Liver (tissue), 9 donors: ENCODE results near the gene SLC17A9. TPM values are rescaled to one million over a fixed set of nuclear protein-coding genes. Genes with fewer than 3 reads are reported as not detected.

ENCODE experiments used
- DNase-seq: peaks from one replicate; pipeline ENCODE4 v3.0.0-alpha.2; 2017; ENCODE audit warnings: low spot score
- H3K27ac ChIP-seq, 2 donors: one replicate each; pipeline ENCODE4 v1.7.0; 2013; ENCODE audit warnings: inconsistent platforms in 2 of 2, low read length in 2 of 2, control low read depth in 1 of 2, low read depth in 1 of 2, mild to moderate bottlenecking in 1 of 2
- H3K27me3 ChIP-seq, 4 donors: one replicate each; pipeline versions ENCODE4 v1.6.1 to v1.7.0; 2013; ENCODE audit warnings: low read length in 3 of 4, inconsistent platforms in 1 of 4, mild to moderate bottlenecking in 1 of 4, moderate library complexity in 1 of 4; ENCODE audit not compliant: control insufficient read depth in 4 of 4, insufficient read depth in 4 of 4
- H3K36me3 ChIP-seq, 4 donors: one replicate each; pipeline versions ENCODE4 v1.6.1 to v1.7.0; 2013; ENCODE audit warnings: low read length in 3 of 4, mild to moderate bottlenecking in 3 of 4, low read depth in 1 of 4, moderate library complexity in 1 of 4; ENCODE audit not compliant: control insufficient read depth in 4 of 4, insufficient read depth in 3 of 4
- H3K4me1 ChIP-seq, 4 donors: one replicate each; pipeline versions ENCODE4 v1.6.1 to v1.7.0; 2013; ENCODE audit warnings: low read length in 3 of 4, mild to moderate bottlenecking in 3 of 4, moderate library complexity in 1 of 4; ENCODE audit not compliant: control insufficient read depth in 4 of 4, insufficient read depth in 4 of 4
- H3K4me3 ChIP-seq, 3 donors: one replicate each; pipeline versions ENCODE4 v1.6.1 to v1.7.0; 2013; ENCODE audit warnings: low read length in 3 of 3, control low read depth in 1 of 3, low read depth in 1 of 3, mild to moderate bottlenecking in 1 of 3
- H3K9ac ChIP-seq, 2 donors: one replicate each; pipeline ENCODE4 v1.7.0; 2013; ENCODE audit warnings: low read length in 2 of 2, mild to moderate bottlenecking in 2 of 2, moderate library complexity in 2 of 2, control low read depth in 1 of 2, low read depth in 1 of 2
- H3K9me3 ChIP-seq, 4 donors: one replicate each; pipeline versions ENCODE4 v1.6.1 to v1.7.0; 2013; ENCODE audit warnings: low read length in 3 of 4; ENCODE audit not compliant: control insufficient read depth in 4 of 4
- ATF3 ChIP-seq: IDR thresholded peaks from 2 replicates; pipeline ENCODE4 v1.6.1; 2016; ENCODE audit warnings: antibody characterized with exemption
- CTCF ChIP-seq: fragments of 150-350 bp; IDR thresholded peaks from 2 replicates; pipeline ENCODE4 v1.5.1; 2017; ENCODE audit warnings: improper control_type of control experiment, low read depth, low read length; ENCODE audit not compliant: missing input control
- EGR1 ChIP-seq, 2 donors: IDR thresholded peaks; 2 replicates each; pipeline ENCODE4 v1.6.1; 2016 to 2018; ENCODE audit warnings: antibody characterized with exemption in 2 of 2, low read depth in 2 of 2
- FOXA1 ChIP-seq: IDR thresholded peaks from 2 replicates; pipeline ENCODE4 v1.6.1; 2016; ENCODE audit warnings: antibody characterized with exemption
- FOXA2 ChIP-seq: IDR thresholded peaks from 2 replicates; pipeline ENCODE4 v1.6.1; 2016; ENCODE audit warnings: antibody characterized with exemption
- GABPA ChIP-seq, 2 donors: IDR thresholded peaks in 1 of 2; conservative IDR thresholded peaks in 1 of 2; 2 replicates each; pipeline ENCODE4 v1.6.1; 2016; ENCODE audit warnings: antibody characterized with exemption in 2 of 2, mild to moderate bottlenecking in 1 of 2, moderate library complexity in 1 of 2
- HNF4A ChIP-seq, 2 donors: conservative IDR thresholded peaks; 2 replicates each; pipeline ENCODE4 v1.6.1; 2016; ENCODE audit warnings: antibody characterized with exemption in 2 of 2, mild to moderate bottlenecking in 2 of 2
- HNF4G ChIP-seq: IDR thresholded peaks from 2 replicates; pipeline ENCODE4 v1.6.1; 2016; ENCODE audit warnings: antibody characterized with exemption
- JUND ChIP-seq, 2 donors: IDR thresholded peaks; 2 replicates each; pipeline ENCODE4 v1.6.1; 2016; ENCODE audit warnings: antibody characterized with exemption in 2 of 2
- MAX ChIP-seq: IDR thresholded peaks from 2 replicates; pipeline ENCODE4 v1.6.1; 2016; ENCODE audit warnings: antibody characterized with exemption
- NR2F2 ChIP-seq: IDR thresholded peaks from 2 replicates; pipeline ENCODE4 v1.6.1; 2016; ENCODE audit warnings: antibody characterized with exemption
- RAD21 ChIP-seq, 2 donors: IDR thresholded peaks; 2 replicates each; pipeline ENCODE4 v1.6.1; 2016; ENCODE audit warnings: antibody characterized with exemption in 2 of 2, mild to moderate bottlenecking in 2 of 2
- REST ChIP-seq: IDR thresholded peaks from 2 replicates; pipeline ENCODE4 v1.6.1; 2016; ENCODE audit warnings: antibody characterized with exemption, mild to moderate bottlenecking
- RXRA ChIP-seq, 2 donors: IDR thresholded peaks; 2 replicates each; pipeline ENCODE4 v1.6.1; 2017 to 2018; ENCODE audit warnings: antibody characterized with exemption in 2 of 2, mild to moderate bottlenecking in 1 of 2
- TAF1 ChIP-seq: conservative IDR thresholded peaks from 2 replicates; pipeline ENCODE4 v1.6.1; 2016; ENCODE audit warnings: antibody characterized with exemption, mild to moderate bottlenecking
- YY1 ChIP-seq: IDR thresholded peaks from 2 replicates; pipeline ENCODE4 v1.6.1; 2016; ENCODE audit warnings: antibody characterized with exemption, mild to moderate bottlenecking
- ZBTB33 ChIP-seq: IDR thresholded peaks from 2 replicates; pipeline ENCODE4 v1.6.1; 2016; ENCODE audit warnings: antibody characterized with exemption
- WGBS: extraction: QIAGEN DNeasy Blood & Tissue Kit; methylation state at CpG from one replicate; pipeline ENCODE4 v1.1.7; 2013; 5-methylcytosine and 5-hydroxymethylcytosine counted together
- polyA plus RNA-seq, 2 donors: library from polyadenylated mRNA; stranded (reverse) in 1 of 2; unstranded in 1 of 2; fragments of 200-250 nt in 1 of 2; fragments of >200 nt in 1 of 2; fragmentation: Nextera tagmentation in 1 of 2; extraction: Ambion mirVana in 1 of 2; gene quantifications; one replicate each; pipeline versions ENCODE4 v1.2.1 to v1.2.3, GENCODE V29; 2013 to 2015
- total RNA-seq, 2 donors: library from RNA; depleted of rRNA; stranded (reverse); fragments of >200 nt; gene quantifications; one replicate each; pipeline ENCODE4 v1.2.3, GENCODE V29; 2014
- donor health status: healthy.
- donor health status: healthy.
- donor health status: healthy.
- donor health status: healthy.
- donor health status: healthy.

SLC17A9 gene
- total and polyA plus RNA-seq, 4 donors, result 16.0 to 138 (median 64.6) TPM

- DNase-seq, result no peak
- H3K4me1 ChIP-seq, result no peaks in the 10 kb centered on the region
- H3K27ac ChIP-seq, result no peak overlapping the region
- no peaks in the 10 kb centered on the region for H3K36me3 ChIP-seq
- peaks cover 0 to 3% (median 2%) of the 10 kb centered on the region in 4 donors for H3K27me3 ChIP-seq
- no peak overlapping the region for H3K9ac ChIP-seq
- TF ChIP-seq FOXA2 (no peak), NR2F2 (no peak), EGR1 (IDR thresholded peaks at IDR 0.05; ENCODE audit: low read depth in 2 of 2) (no peak), HNF4A (conservative IDR thresholded peaks at IDR 0.05) (no peak), FOXA1 (no peak), ZBTB33 (no peak), RXRA (IDR thresholded peaks at IDR 0.05) (no peak), JUND (IDR thresholded peaks at IDR 0.05) (no peak), YY1 (no peak)
- 63% methylated on average over 22 of the region's 22 CpGs for WGBS
- H3K4me3 ChIP-seq, result no peak overlapping the region
- H3K9me3 ChIP-seq, result no peaks in the 10 kb centered on the region
Observed at GRCh38 chr20:62990306-62990825, 37.9 kb downstream of the SLC17A9 start.

GRCh38 chr20:62991196-62991807, 38.8 kb downstream of the SLC17A9 start:
- H3K9me3 ChIP-seq, result no peaks in the 10 kb centered on the region
- no peak overlapping the region for H3K27ac ChIP-seq
- peaks cover 0 to 3% (median 2%) of the 10 kb centered on the region in 4 donors for H3K27me3 ChIP-seq
- no peaks in the 10 kb centered on the region for H3K36me3 ChIP-seq
- WGBS, result 63% methylated on average over 13 of the region's 13 CpGs
- DNase-seq, result no peak
- no peak for TF ChIP-seq FOXA1
- no peak overlapping the region for H3K4me3 ChIP-seq
- H3K4me1 ChIP-seq, result no peaks in the 10 kb centered on the region
- H3K9ac ChIP-seq, result no peak overlapping the region

- WGBS, result 67% methylated on average over 6 of the region's 6 CpGs
- Histone ChIP-seq H3K27ac (no peak overlapping the region), H3K9me3 (no peaks in the 10 kb centered on the region), H3K4me1 (no peaks in the 10 kb centered on the region), H3K27me3 (peaks cover 0 to 3% (median 2%) of the 10 kb centered on the region in 4 donors), H3K36me3 (no peaks in the 10 kb centered on the region), H3K9ac (no peak overlapping the region), H3K4me3 (no peak overlapping the region)
- no peak for DNase-seq
- no peak for TF ChIP-seq ATF3
- TF ChIP-seq FOXA2, result no peak
- TF ChIP-seq REST, result no peak
- no peak for TF ChIP-seq HNF4A (conservative IDR thresholded peaks at IDR 0.05)
- TF ChIP-seq NR2F2, result no peak
- TF ChIP-seq TAF1, result no peak
- TF ChIP-seq HNF4G, result no peak
- TF ChIP-seq RAD21 (IDR thresholded peaks at IDR 0.05), result no peak
- TF ChIP-seq GABPA (IDR thresholded peaks at IDR 0.05 in 1 of 2, conservative IDR thresholded peaks at IDR 0.05 in 1 of 2), result no peak
- TF ChIP-seq MAX, result no peak
- no peak for TF ChIP-seq JUND (IDR thresholded peaks at IDR 0.05)
- no peak for TF ChIP-seq FOXA1
- no peak for TF ChIP-seq YY1
- no peak for TF ChIP-seq RXRA (IDR thresholded peaks at IDR 0.05)
- TF ChIP-seq EGR1 (IDR thresholded peaks at IDR 0.05; ENCODE audit: low read depth in 2 of 2), result no peak
- TF ChIP-seq CTCF, result no peak
- TF ChIP-seq ZBTB33, result no peak
Observed at GRCh38 chr20:62991863-62992262, 39.4 kb downstream of the SLC17A9 start.
